ENCODE data around the gene SMIM13. TPM values are rescaled to one million over a fixed set of nuclear protein-coding genes. Genes with fewer than 3 reads are reported as not detected.

The SMIM13 gene
- total and polyA plus RNA-seq, 2 of the 4 experiments (the other 2 are of a cell fraction): 5.4 to 10.0 TPM

GRCh38 chr6:11108726-11109125 lies 15.1 kb downstream of the SMIM13 start:
- Histone ChIP-seq H3K79me1 (ENCODE audit: low read depth in 1 of 2, low read length in 2 of 2) (peaks cover 63 to 92% of the 10 kb centered on the region in 2 experiments), H3K4me2 (ENCODE audit: low read depth, low read length) (no peak overlapping the region), H3K9me1 (ENCODE audit: insufficient read depth, low read length) (peaks cover 20% of the 10 kb centered on the region), H2AFZ (replicated peaks; ENCODE audit: low read length, poor library complexity) (no peak overlapping the region), H2BK120ac (ENCODE audit: low read depth, low read length) (no peak overlapping the region), H3K9ac (ENCODE audit: low read depth, low read length) (no peak overlapping the region), H3K9me3 (ENCODE audit: control insufficient read depth, insufficient read depth, low read length) (no peaks in the 10 kb centered on the region), H3K23ac (ENCODE audit: low read depth, low read length) (no peak overlapping the region), H2BK20ac (ENCODE audit: low read depth, low read length) (no peak overlapping the region), H3K36me3 (ENCODE audit: control insufficient read depth, insufficient read depth, low read length) (no peaks in the 10 kb centered on the region), H3K14ac (replicated peaks; ENCODE audit: low read depth, low read length) (no peak overlapping the region), H3K27me3 (ENCODE audit: control insufficient read depth, insufficient read depth, low read length) (no peaks in the 10 kb centered on the region), H2AK9ac (replicated peaks; ENCODE audit: low read depth, low read length, poor library complexity) (no peak overlapping the region), H2AK5ac (ENCODE audit: low read depth, low read length) (no peak overlapping the region), H4K20me1 (ENCODE audit: insufficient read depth, low read length) (peaks cover 76% of the 10 kb centered on the region), H3K18ac (ENCODE audit: low read depth, low read length) (no peak overlapping the region), H4K91ac (ENCODE audit: insufficient read depth, low read depth, low read length) (no peak overlapping the region), H3K4me1 (ENCODE audit: control insufficient read depth, insufficient read depth, low read length) (peaks cover 6% of the 10 kb centered on the region; the same call in 1 of the 2 replicates), H2BK5ac (ENCODE audit: low read depth, low read length, poor library complexity, severe bottlenecking) (no peak overlapping the region), H3K4me3 (ENCODE audit: insufficient read depth, low read depth, low read length) (no peak overlapping the region), H4K8ac (ENCODE audit: low read depth in 2 of 2, low read length in 2 of 2) (no peak overlapping the region), H3K56ac (ENCODE audit: extremely low read depth, insufficient read depth, low read length) (no peak overlapping the region), H2BK15ac (ENCODE audit: low read depth, low read length) (no peak overlapping the region), H4K5ac (ENCODE audit: low read depth, low read length) (no peak overlapping the region), H3K27ac (ENCODE audit: insufficient read depth, low read length) (no peak overlapping the region), H3K4ac (ENCODE audit: low read depth, low read length) (no peak overlapping the region)
- no peak for ATAC-seq (ENCODE audit: low read depth)
- POLR2A ChIA-PET (ENCODE audit: unreplicated experiment): no interaction called here
- BruUV-seq (replicated peaks): no TSS peak
- in situ Hi-C loops (cut with MboI; ENCODE audit: low sequenced_read_pairs): no loop called here
- no peak for TF ChIP-seq MAZ (IDR thresholded peaks at IDR 0.05; ENCODE audit: borderline replicate concordance, low read depth, low read length)
- TF ChIP-seq RAD21 (IDR thresholded peaks at IDR 0.05; ENCODE audit: low read length): no peak
- no peak for TF ChIP-seq CEBPB (IDR thresholded peaks at IDR 0.05; ENCODE audit: low read depth, low read length)
- dilution Hi-C loops (cut with HindIII; ENCODE audit: low sequenced_read_pairs, unreplicated experiment): no loop called here
- CTCF ChIA-PET: no interaction called here
- intact Hi-C loops (cut with micrococcal nuclease): no loop called here
- no peak for DNase-seq
